Measurements from ENCODE around the gene BCL3. TPM values are rescaled to one million over a fixed set of nuclear protein-coding genes. Genes with fewer than 3 reads are reported as not detected.

BCL3 gene
- total RNA-seq, 1 experiment from 2014 or later, result 2.2 TPM

- H3K9ac ChIP-seq (ENCODE audit: extremely low read depth, insufficient read length, low read length), result no peak overlapping the region
Measured at GRCh38 chr19:44753932-44754749, 5.6 kb downstream of the BCL3 start.

More at GRCh38 chr19:44753932-44754749, 5.6 kb downstream of the BCL3 start:
- Histone ChIP-seq H3K79me1 (ENCODE audit: insufficient read depth, low read depth, low read length, poor library complexity, severe bottlenecking) (no peaks in the 10 kb centered on the region), H3K4me2 (ENCODE audit: insufficient read depth, insufficient read length, low read length) (peak overlapping the region; percentile 72), H2BK20ac (ENCODE audit: low read depth, low read length, poor library complexity, severe bottlenecking) (no peak overlapping the region), H3K23ac (ENCODE audit: insufficient read length, low read depth, low read length) (no peak overlapping the region), H4K8ac (replicated peaks; ENCODE audit: insufficient read length, low read depth, low read length) (no peak overlapping the region), H2AK5ac (ENCODE audit: insufficient read length, low read length) (no peak overlapping the region), H2AFZ (ENCODE audit: low read length) (no peak overlapping the region), H2BK12ac (ENCODE audit: insufficient read length, low read depth, low read length) (no peak overlapping the region), H4K5ac (ENCODE audit: insufficient read length, low read depth, low read length) (no peak overlapping the region), H3K23me2 (ENCODE audit: insufficient read length, low read depth, low read length, poor library complexity, severe bottlenecking) (peaks cover 23% of the 10 kb centered on the region), H3K14ac (ENCODE audit: insufficient read depth, low read length) (no peak overlapping the region), H4K20me1 (ENCODE audit: control insufficient read depth, insufficient read depth, insufficient read length) (no peaks in the 10 kb centered on the region), H3K18ac (ENCODE audit: insufficient read length, low read depth, low read length) (no peak overlapping the region), H4K91ac (ENCODE audit: insufficient read length, low read depth, low read length) (no peak overlapping the region), H3K9me3 (ENCODE audit: control insufficient read depth, low read depth, low read length) (no peaks in the 10 kb centered on the region), H3K27me3 (ENCODE audit: insufficient read depth, low read length) (peaks cover 45% of the 10 kb centered on the region), H3K4ac (ENCODE audit: low read depth, low read length) (no peak overlapping the region), H3T11ph (ENCODE audit: low read length) (no peak overlapping the region), H3K4me1 (ENCODE audit: insufficient read depth, low read length) (no peaks in the 10 kb centered on the region), H2BK15ac (ENCODE audit: low read depth, low read length) (no peak overlapping the region), H3K27ac (ENCODE audit: insufficient read length, low read depth, low read length) (no peak overlapping the region), H3K79me2 (ENCODE audit: insufficient read depth, low read length) (no peaks in the 10 kb centered on the region), H3K56ac (ENCODE audit: insufficient read length, low read depth, low read length) (no peak overlapping the region), H2BK120ac (ENCODE audit: low read depth, low read length, poor library complexity, severe bottlenecking) (no peak overlapping the region), H2BK5ac (ENCODE audit: insufficient read length, low read length) (no peak overlapping the region)
- Mint-ChIP-seq H3K27me3 (ENCODE audit: low read depth) (peaks cover 97% of the 10 kb centered on the region), H3K27ac (no peak overlapping the region), H3K36me3 (ENCODE audit: insufficient read depth in 1 of 3, low read depth in 3 of 3) (no peaks in the 10 kb centered on the region; a peak in 1 of 7 replicates), H3K4me1 (peaks cover 22 to 39% of the 10 kb centered on the region in 2 experiments), H3K4me3 (peak overlapping the region; percentile 63 to 81), H3K9me3 (no peaks in the 10 kb centered on the region; a peak in 1 of 5 replicates)
- no CpG with 5 or more reads among the region's 33 CpGs for WGBS (ENCODE audit: extremely low coverage, insufficient read length, low lambda C conversion rate)
- no peak for TF ChIP-seq CTCF (conservative IDR thresholded peaks at IDR 0.05)
- peak; percentile 83 for DNase-seq

Data from H9 (cell line).